Measurements from ENCODE around the gene L3MBTL4. TPM values are rescaled to one million over a fixed set of nuclear protein-coding genes. Genes with fewer than 3 reads are reported as not detected.

Gene L3MBTL4
- total RNA-seq, 6 experiments from 2014 or later, result not detected

- Mint-ChIP-seq H3K27me3 (ENCODE audit: insufficient read depth) (no peaks in the 10 kb centered on the region; the same call in 1 of the 2 replicates), H3K27ac (no peak overlapping the region), H3K9me3 (peaks cover 18% of the 10 kb centered on the region), H3K36me3 (ENCODE audit: low read depth) (no peaks in the 10 kb centered on the region), H3K4me3 (no peak overlapping the region), H3K4me1 (ENCODE audit: low read depth) (no peaks in the 10 kb centered on the region)
- TF ChIP-seq, protein P1, sequence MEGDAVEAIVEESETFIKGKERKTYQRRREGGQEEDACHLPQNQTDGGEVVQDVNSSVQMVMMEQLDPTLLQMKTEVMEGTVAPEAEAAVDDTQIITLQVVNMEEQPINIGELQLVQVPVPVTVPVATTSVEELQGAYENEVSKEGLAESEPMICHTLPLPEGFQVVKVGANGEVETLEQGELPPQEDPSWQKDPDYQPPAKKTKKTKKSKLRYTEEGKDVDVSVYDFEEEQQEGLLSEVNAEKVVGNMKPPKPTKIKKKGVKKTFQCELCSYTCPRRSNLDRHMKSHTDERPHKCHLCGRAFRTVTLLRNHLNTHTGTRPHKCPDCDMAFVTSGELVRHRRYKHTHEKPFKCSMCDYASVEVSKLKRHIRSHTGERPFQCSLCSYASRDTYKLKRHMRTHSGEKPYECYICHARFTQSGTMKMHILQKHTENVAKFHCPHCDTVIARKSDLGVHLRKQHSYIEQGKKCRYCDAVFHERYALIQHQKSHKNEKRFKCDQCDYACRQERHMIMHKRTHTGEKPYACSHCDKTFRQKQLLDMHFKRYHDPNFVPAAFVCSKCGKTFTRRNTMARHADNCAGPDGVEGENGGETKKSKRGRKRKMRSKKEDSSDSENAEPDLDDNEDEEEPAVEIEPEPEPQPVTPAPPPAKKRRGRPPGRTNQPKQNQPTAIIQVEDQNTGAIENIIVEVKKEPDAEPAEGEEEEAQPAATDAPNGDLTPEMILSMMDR (IDR thresholded peaks at IDR 0.05), result no peak
- no peak for DNase-seq
These were observed 345.2 kb downstream of the L3MBTL4 start for GRCh38 chr18:6069539-6069938.

DNA sequence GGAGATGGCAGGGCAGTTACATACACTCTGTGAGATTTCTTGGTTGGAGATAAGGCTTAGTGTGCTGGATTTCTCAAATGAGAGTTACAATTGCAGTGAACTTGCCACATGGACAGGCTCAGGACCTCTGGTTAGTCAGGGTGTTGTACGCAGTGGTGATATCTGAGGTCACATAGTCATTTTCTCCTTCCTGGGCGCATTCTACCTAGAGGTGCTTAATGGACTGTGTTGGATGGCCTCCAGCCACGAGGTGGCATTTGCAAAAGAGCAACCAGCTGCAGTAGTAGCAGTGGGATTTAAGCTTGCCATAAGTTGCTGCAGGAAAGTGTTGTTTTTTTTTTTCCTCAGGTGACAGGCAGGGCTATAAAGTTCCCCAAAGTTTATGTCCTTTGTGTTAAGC, 345.6 kb downstream of the L3MBTL4 start:
- Mint-ChIP-seq H3K9me3 (peaks cover 18% of the 10 kb centered on the region), H3K4me3 (no peak overlapping the region), H3K36me3 (ENCODE audit: low read depth) (no peaks in the 10 kb centered on the region), H3K27me3 (ENCODE audit: insufficient read depth) (no peaks in the 10 kb centered on the region; the same call in 1 of the 2 replicates), H3K27ac (no peak overlapping the region), H3K4me1 (ENCODE audit: low read depth) (no peaks in the 10 kb centered on the region)
- no peak for DNase-seq
- TF ChIP-seq, protein P1 (IDR thresholded peaks at IDR 0.05), result no peak

- H3K27me3 Mint-ChIP-seq (ENCODE audit: insufficient read depth), result peaks cover 2% of the 10 kb centered on the region; the same call in 1 of the 2 replicates
- TF ChIP-seq, protein P1 (IDR thresholded peaks at IDR 0.05), result no peak
These were observed 354.6 kb downstream of the L3MBTL4 start for GRCh38 chr18:6060149-6060548.

DNA sequence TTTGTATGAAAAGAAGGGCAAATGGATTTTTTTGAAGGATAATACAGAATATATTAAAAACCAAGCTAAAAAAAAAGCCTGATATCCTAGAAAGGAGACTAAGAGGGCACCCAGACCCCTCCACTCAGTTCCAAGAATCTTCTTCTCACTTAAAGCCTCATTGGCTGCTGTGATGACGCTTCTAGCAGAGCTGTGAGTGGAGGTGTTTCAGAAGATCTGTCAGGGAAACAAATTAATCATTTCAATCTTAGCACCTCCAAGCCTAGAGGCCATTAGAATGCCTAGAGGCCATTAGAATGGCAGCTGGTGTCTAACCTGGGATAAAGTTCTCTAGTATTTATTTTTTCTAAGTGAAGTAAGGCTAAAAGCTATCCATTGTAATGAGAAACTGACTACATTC, 355.2 kb downstream of the L3MBTL4 start:
- DNase-seq, result no peak
- Mint-ChIP-seq H3K27ac (no peak overlapping the region), H3K27me3 (ENCODE audit: insufficient read depth) (peaks cover 2% of the 10 kb centered on the region; the same call in 1 of the 2 replicates), H3K4me1 (ENCODE audit: low read depth) (peaks cover 33% of the 10 kb centered on the region; the same call in 1 of the 2 replicates), H3K36me3 (ENCODE audit: low read depth) (no peaks in the 10 kb centered on the region; the same call in 1 of the 2 replicates), H3K4me3 (no peak overlapping the region), H3K9me3 (peaks cover 9% of the 10 kb centered on the region)
- TF ChIP-seq, protein P1 (IDR thresholded peaks at IDR 0.05), result no peak

More at GRCh38 chr18:6060149-6060548, 354.6 kb downstream of the L3MBTL4 start:
- no peak for DNase-seq
- H3K36me3 Mint-ChIP-seq (ENCODE audit: low read depth), result no peaks in the 10 kb centered on the region
- H3K9me3 Mint-ChIP-seq, result peaks cover 9% of the 10 kb centered on the region; the same call in 1 of the 2 replicates
- peaks cover 31% of the 10 kb centered on the region; the same call in 1 of the 2 replicates for H3K4me1 Mint-ChIP-seq (ENCODE audit: low read depth)
- no peak overlapping the region for H3K27ac Mint-ChIP-seq
- H3K4me3 Mint-ChIP-seq, result no peak overlapping the region

GRCh38 chr18:6058941-6059340, 355.8 kb downstream of the L3MBTL4 start:
- TF ChIP-seq, protein P1 (IDR thresholded peaks at IDR 0.05), result no peak
- Mint-ChIP-seq H3K27ac (no peak overlapping the region), H3K36me3 (ENCODE audit: low read depth) (no peaks in the 10 kb centered on the region; the same call in 1 of the 2 replicates), H3K9me3 (peaks cover 7% of the 10 kb centered on the region), H3K4me3 (no peak overlapping the region), H3K4me1 (ENCODE audit: low read depth) (peaks cover 33% of the 10 kb centered on the region; the same call in 1 of the 2 replicates), H3K27me3 (ENCODE audit: insufficient read depth) (peaks cover 2% of the 10 kb centered on the region; the same call in 1 of the 2 replicates)
- no peak for DNase-seq
